Activated CD4-positive, alpha-beta T cell treated with anti-CD3 and anti-CD28 coated beads, Interleukin-2, amount 50 U/mL, for 24 hours (primary cell): Measurements from ENCODE around the gene SPAG16.
"Not testable (repeated sequence)": the region's sequence is repeated elsewhere in the genome, so short reads cannot be mapped to it uniquely, and the experiment has no call there.

Source experiments
- DNase-seq, 2 donors: peaks; one replicate each; pipeline ENCODE4 v3.0.0-alpha.2; 2020; ENCODE audit warnings: low read depth in 1 of 2, low spot score in 1 of 2

Gene SPAG16

DNA sequence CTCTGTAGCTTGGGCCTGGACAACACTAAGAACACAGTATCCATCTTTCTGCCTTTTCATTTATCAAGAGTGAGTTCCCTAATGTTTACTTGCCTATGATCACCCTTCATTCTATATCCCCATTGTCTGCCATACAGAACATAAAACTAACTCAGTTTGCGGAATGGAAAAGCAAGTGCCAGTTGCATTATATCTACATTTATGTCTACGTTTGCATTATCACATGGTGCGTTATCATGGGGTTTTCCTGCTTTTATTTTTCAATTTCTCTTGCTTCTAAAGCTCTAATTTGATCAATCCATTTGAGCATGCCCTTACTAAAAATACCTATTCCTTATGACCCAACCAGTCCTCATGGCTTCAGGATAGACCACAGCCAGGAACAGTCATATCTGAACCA is 704.9 kb downstream of the SPAG16 start:
- DNase-seq = no peak

DNA sequence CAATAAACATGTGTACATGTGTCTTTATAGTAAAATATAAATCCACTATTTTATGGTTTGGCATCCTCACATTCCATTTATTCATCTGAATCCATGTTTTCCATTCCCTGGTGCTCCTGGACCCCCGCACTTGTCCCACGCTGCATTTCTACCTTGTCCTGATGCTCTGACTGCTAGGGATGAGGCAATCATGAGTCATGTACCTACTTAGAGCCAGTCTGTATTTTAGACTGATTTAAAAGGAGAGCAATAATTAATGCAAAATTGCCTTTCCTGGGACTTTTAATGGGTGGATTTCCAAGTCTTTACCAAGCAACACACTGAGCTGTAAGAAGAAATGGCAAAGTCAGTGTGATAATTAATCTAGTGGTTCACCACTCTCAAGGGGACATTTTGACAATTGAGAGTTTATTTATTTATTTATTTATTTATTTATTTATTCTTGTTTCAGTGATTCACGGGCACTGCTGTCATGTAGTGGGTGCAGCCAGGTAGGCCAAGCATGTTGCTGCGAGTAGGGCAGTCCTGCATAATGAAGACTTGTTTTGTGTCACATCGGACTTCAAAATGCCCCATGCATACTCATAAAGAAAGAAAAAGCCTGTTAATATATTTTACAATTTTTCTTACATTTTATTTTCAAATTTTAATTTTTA is 707.3 kb downstream of the SPAG16 start:
- DNase-seq = no peak

DNA sequence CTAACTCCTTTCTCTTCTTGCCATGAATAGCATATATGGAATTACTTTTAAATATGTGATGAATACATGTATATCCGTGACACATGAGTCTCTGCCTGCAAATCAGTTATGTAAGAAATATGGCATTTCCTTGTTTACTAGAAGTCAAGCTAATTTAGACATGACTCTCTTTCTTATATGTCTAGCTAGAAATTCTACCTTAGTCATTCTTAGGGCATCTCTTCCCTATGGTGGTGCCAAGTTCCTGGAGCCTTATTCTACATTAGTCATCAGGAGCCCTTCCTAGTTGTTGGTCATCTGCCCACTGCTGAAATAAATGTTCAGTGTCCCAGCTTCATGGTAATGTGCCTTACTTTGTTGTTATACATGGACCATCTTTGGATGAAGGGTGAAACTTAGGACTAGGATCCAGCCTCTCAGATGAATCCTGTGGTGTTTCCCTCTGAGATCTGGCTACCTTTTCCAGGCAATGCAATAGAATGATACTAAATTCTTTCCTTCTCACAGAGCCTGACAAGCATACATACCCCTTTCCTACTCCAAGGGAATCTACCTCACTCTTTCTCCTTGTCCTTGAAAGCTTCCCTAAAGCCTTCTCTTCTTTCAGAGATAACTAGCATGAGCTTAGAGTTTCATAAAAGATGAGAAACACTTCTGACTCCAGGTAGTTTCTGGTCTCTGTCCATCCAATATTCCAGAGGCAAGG is 711.3 kb downstream of the SPAG16 start:
- DNase-seq = no peak

DNA sequence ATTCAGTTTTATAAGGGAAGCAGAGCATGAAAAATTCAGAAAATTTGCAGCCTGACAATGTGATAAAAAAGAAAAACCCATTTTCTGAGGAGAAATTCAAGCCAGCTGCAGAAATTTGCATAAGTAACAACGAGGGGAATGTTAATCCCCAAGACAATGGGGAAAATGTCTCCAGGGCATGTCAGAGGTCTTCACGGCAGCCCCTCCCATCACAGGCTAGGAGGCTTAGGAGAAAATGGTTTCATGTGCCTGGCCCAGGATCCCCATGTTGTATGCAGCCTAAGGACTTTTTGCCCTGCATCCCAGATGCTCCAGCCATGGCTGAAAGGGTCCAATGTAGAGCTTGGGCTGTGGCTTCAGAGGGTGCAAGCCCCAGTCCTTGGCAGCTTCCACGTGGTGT is 714.7 kb downstream of the SPAG16 start:
- not testable (repeated sequence) for DNase-seq

DNA sequence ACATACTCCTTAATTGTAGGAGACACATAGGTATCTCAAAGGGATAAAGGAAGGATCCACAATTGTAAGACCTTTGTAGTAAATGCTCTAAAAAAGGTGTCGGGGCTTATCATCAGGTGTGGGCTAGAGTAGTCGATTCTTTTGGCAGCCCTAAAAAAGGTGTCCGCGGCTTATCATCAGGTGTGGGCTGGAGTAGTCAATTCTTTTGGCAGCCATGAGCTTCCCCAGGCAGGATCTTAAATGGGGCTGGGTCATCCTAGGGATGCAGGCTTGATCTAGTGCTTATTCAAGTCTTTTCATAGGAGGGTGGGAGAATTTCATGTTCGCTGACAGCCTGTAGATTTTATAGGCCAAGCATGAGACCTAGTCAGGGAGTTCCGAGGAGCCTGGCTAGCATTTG is 720.2 kb downstream of the SPAG16 start:
- no peak for DNase-seq

DNA sequence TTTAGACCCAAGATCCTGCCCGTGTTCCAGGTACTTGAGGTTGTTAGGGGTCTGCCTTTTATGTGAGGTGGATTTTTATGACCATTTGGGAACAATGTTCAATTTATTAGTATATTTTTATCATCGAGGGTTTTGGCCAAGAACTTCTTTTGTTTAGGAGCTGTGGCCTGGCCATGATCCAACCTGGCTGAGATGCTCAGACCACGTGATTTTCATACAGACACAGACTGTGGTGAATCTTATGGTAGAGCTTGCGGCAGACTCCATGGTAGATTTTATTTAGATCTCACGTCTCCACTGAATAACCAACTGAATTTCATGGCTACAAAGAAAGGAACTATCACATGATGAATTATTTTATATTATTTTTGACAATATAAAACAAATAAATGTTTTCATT is 721.1 kb downstream of the SPAG16 start:
- no peak for DNase-seq

DNA sequence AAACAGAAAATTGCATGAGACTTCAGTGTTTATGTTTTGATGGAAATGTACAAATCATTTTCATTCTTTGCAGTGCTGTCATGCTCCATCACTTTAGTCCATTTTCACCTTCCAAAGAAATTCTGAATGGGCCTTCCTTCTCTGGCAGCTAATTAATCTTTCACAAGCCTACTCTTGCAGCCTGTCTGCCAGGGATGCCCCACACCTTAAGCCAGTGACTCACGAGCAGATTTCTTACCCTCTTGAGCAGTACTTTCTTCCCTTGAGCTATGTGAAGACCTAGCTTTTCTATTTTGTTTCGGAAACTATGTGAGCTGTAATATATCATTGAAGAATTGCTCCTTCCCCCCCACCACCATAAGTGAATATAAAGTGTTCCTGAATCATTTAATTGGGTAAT is 722.3 kb downstream of the SPAG16 start:
- no peak for DNase-seq

DNA sequence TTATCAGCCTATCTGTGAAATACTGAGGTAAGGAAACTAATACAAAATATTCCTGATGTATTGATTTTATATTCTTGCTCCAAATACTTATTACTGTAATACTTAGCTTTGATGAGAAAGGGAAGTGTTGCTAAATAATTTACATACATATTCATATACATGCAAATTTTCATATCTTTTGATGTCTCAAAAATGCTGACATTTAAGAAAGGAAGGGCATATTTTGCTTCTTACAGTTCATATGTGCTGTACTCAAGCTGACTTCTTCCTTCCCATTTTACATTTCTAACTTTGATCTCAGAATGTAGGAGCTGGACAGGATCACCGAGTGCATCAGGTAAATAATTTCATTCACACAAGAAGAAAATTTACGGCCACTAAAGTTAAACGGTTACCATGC is 727.4 kb downstream of the SPAG16 start:
- no peak for DNase-seq

DNA sequence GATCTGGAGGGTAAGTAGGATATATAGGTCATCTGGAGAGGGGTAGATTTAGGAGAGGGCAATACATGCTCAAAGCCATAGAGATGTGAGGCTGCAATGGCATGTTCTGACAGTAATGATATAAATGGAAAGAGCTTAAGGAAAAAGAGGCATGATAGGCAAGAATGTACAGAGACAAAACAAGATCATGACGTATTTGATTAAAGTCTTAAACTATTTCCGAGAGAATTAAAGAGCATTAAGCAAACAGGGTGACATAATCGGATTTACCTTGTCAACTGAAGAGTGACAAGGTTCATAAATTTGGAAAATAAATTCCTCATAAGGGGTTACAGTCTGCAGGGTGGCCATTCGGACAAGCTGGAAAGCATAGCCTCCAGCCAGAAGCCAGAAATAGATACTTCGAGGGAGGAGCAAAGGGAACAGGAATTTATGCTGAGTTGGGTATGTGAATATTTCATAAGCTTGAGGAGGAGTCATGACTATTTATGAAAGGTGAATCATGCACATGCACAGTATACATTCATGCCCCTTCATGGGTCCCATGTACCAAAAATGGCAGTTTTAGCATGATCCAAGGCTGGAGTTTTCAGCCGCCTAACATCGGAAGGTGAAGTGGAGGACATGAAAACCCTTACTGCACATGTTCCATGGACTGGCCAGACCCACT is 730.4 kb downstream of the SPAG16 start:
- no peak for DNase-seq

DNA sequence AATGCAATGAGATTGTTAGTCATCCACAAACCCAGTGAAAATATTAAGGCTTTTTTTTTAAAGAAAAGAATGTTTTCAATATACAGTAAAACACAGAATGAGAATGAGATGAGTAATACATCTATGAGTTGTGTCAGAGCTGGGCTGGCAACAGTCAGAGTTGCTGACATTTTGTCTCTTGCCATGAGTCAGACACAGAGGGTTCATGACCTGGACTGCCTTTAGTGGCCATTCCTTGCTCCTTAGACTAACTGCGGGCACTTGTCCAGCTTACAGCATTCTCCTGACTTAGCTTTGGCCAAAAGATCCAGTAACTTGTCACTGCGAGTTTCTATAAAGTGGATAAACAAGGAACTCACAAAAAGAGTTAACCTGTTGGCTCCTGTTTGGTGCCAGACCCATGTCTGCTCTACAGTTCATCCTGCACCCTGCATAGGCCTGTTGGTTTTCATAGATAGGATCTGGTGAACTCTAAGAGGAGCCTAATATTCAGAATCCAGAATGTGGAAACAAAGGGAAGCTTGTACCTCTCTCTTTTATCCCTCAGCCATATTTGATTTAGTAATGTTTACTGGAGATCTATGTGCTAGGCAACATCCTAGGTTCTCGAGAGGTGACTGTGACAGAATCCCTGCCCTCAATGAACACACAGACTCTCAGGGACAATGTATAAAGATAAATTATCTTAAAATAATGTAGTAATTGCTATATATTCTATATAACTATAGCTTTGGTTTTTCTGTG is 735.1 kb downstream of the SPAG16 start:
- no peak for DNase-seq

DNA sequence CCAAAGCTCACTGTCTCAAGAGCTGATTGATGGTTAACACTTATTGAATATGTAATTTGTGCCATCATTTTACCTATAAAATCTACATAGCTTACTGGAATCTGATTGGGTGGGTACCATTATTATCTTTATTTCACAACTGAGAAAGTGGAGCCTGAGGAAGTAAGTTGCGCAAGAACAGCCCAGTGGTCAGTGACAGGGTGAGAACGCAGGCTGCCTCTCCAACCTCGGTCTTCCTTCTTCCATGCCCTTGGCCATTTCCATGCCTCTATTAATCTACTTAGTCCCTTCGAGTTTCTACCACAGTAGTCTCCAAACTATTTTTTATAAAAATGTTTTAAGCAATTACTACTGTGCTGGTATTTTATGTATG is 735.7 kb downstream of the SPAG16 start:
- no peak for DNase-seq

DNA sequence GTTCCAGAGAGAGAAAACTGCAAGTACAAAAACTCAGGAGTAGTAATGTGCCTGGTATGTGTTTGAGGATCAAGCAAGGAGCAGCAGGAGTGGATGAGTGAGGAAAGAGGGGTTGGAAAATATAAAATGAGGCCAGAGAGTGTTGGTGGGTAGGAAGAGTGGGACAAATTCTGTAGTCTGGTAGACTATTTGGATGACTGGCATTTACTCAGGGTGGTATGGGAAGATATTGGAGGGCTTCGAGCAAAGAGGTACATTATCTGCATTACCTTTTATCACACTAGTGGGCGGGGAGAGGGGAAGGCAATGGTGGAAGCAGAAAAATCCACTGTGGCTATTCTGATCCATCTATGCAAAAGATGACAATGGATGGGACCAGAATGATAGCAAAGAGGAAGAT is 744.9 kb downstream of the SPAG16 start:
- DNase-seq = no peak

DNA sequence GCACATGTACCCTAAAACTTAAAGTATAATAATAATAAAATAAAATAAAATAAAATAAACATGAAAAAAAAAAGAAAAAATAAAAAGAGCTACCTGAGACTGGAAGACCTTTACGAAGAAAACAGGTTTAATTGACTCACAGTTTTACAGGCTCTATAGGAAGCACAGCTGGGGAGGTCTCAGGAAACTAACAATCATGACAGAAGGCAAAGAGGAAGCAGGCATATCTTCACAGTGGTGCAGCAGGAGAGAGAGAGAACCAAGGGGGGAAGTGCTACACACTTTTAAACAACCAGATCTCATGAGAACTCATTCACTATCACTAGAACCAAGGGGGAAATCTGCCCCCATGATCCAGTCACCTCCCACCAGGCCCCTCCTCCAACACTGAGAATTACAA is 747.3 kb downstream of the SPAG16 start:
- DNase-seq = no peak

DNA sequence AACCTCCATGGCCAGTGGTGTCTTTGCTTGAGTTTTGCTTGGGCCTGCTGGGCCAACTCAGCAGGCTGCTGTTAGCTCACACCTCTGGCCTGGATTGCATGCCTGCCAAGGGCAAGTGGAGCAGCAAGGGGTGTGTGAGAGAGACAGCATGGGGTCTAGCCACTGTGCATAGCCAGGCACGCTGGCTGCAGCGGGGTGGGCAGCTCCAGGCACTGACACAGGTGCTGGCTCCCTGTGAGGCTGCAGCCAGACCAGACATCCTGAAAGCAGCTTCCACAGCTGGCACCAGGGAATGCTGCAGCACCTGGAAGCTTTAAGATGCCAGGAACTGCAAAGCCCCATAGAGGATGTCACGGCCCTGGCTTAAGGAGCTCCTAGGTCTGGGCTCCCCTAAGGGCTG is 750.2 kb downstream of the SPAG16 start:
- DNase-seq = no peak

DNA sequence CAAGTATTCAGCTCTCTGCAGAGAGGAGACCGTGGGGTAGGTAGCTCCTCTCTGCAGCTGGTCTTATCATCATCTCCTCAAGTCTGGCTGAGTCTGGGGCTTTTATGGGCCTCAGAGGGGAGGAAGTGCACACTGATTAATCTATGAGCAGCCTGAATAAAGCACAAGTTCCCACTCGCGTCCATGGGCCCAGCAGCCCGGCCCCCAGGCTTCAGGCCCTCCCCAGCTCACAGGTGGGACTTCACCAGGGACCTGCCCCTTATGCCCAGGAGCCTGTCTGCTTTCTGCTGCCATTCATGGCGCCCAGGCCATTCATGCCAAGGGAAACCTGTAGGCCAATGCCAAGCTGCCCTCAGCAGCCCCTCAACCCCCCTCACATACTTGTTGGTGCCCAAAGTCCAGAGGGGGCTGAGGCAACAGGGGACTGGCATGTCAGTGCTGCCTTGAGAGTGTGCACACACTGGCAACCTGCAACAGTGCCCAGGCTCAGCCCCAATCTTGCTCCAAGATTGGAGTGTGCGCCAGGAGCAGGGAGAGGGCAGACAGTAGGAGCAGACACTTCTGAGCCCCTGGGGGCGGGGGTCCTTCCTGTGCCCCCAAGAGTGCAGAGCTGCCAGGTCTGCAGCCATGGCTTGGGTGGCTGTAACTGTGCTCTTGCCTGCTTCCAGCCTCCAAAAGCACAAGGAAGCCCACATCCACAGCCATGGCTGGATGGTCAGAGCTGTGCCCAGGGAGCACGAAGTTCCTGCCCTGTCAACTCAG is 751.0 kb downstream of the SPAG16 start:
- no peak for DNase-seq

DNA sequence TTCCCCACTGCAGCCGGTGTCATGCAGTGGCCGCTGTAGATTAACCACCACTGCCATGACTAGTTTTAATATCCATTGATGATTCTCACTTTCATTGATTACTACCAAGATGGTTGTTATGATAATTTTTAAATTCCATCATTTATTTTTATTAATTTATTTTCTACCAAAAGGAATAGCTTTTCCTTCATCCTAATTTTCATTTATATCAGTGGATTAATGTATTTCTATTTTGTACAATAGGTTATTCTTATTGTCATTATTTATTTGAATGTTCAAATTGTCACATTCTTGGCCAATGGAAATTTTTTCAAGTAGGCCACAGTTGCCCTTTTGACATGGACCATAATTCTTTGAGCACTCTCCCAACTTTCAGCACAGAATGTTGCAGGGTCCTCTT is 751.7 kb downstream of the SPAG16 start:
- no peak for DNase-seq

DNA sequence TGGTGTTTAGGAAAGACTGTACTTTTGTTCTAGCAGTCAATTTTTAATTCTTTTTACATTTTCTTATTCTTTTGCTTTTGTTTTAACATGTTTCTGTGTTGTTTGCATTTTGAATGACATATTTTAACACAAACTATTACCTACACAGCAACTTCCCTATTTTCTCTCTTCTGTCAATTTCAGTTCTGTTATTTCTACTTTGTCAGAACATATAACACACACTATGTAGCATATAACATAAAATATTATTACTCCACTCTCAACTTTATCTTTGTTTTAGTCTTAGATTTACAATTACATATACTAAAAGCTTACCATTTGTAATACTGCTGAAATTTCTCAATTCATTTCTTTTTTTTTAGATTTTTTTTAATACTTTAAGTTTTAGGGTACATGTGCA is 753.9 kb downstream of the SPAG16 start:
- DNase-seq = no peak

DNA sequence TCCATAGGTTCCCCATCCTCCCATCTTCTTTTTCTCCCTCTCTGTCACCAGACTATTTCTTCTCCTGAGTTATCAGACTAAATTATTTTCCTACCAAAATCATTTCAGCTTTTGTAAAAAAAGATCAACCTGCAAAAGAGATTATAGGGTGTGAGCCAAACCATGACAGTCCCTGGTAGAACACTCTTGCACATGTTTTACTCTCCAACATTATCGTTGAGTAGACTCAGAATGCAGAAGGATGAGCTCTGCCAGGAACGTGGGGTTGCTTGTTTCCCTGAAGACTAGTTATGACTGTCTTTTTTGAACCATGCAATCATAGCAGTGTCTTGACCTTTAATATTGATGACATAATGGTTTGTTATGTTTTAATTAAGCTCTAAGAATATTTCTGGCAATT is 766.5 kb downstream of the SPAG16 start:
- no peak for DNase-seq

DNA sequence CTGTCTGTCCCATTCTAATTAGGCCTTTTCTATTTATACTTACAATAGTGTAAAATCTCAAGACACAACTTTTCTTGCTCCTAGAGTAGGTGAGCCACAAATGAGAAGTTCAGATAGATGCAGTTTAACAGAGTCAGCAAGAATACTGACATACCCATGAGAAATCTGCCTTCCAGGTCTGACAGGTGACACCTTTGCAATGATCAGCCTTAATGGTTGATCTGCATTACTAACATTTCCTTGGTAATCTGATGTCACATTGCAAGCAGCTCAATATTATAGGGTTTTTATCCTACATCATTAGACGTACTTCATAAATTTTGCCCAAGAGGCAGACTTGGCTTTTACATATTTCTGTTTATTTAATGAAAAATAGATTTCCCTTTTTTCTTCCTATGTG is 767.3 kb downstream of the SPAG16 start:
- DNase-seq = no peak

DNA sequence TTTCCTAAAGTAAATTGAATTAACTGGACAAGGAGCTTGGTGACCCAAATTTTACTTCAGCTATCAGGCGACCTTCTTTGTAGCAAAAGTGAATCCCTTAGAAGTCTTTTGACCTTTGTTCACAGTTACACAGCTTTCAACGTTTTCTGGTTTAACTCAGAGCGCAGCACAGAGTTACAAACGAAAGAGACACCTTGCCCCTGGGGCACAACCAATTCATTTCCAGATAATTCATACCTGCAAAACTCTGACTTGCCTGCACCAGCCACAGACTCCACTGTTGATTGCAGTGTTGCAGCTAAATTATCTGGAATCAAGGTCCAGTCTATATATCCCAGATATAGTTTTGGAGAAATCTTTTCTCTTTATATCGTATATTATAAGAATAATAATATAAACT is 768.0 kb downstream of the SPAG16 start:
- no peak for DNase-seq

DNA sequence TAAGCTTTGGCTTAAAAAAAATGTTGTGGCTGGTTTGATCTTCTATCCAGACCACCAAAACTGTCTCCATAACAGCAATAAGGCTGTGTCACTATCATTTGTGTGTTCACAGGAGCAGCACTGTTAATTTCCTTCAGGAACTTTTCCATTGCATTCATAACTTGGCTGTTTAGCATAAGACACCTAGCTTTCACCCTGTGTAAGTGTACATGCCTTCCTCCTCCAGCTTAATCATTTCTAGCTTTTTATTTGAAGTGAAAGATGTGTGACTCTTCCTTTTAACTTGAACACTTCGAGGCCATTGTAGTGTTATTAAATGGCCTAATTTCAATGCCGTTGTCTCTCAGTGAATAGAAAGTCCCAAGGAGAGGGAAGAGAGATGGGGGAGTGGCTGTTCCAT is 773.7 kb downstream of the SPAG16 start:
- no peak for DNase-seq
